Stomach smooth muscle (tissue), 2 donors: Measurements from ENCODE around the gene PICK1.

ENCODE experiments used
- H3K27ac ChIP-seq: one replicate; pipeline ENCODE4 v1.7.0; 2013; ENCODE audit warnings: mild to moderate bottlenecking, low read length, inconsistent platforms
- H3K27me3 ChIP-seq, 2 donors: one replicate each; pipeline ENCODE4 v1.7.0; 2013; ENCODE audit warnings: low read length in 2 of 2; ENCODE audit not compliant: insufficient read depth in 2 of 2, control insufficient read depth in 1 of 2
- H3K36me3 ChIP-seq, 2 donors: one replicate each; pipeline ENCODE4 v1.7.0; 2013; ENCODE audit warnings: low read length in 2 of 2; ENCODE audit not compliant: control insufficient read depth in 2 of 2, insufficient read depth in 2 of 2
- H3K4me1 ChIP-seq: one replicate; pipeline ENCODE4 v1.7.0; 2013; ENCODE audit warnings: low read length; ENCODE audit not compliant: control insufficient read depth, insufficient read depth
- H3K4me3 ChIP-seq, 2 donors: one replicate each; pipeline ENCODE4 v1.7.0; 2013; ENCODE audit warnings: low read length in 2 of 2
- H3K9ac ChIP-seq, 2 donors: one replicate each; pipeline ENCODE4 v1.7.0; 2013; ENCODE audit warnings: low read length in 2 of 2, mild to moderate bottlenecking in 1 of 2
- H3K9me3 ChIP-seq, 2 donors: one replicate each; pipeline ENCODE4 v1.7.0; 2013; ENCODE audit warnings: low read length in 2 of 2; ENCODE audit not compliant: control insufficient read depth in 2 of 2
- donor health status: healthy.
- donor health status: Pancreatic carcinoma.

Gene PICK1

GRCh38 chr22:38021206-38021605, 36.0 kb upstream of the PICK1 start:
- Histone ChIP-seq H3K4me3 (no peak overlapping the region), H3K27ac (no peak overlapping the region), H3K27me3 (no peaks in the 10 kb centered on the region), H3K9me3 (no peaks in the 10 kb centered on the region), H3K4me1 (peaks cover 21% of the 10 kb centered on the region), H3K9ac (no peak overlapping the region), H3K36me3 (no peaks in the 10 kb centered on the region)

GRCh38 chr22:38023045-38023444, 34.2 kb upstream of the PICK1 start:
- Histone ChIP-seq H3K9me3 (no peaks in the 10 kb centered on the region), H3K36me3 (no peaks in the 10 kb centered on the region), H3K4me1 (peaks cover 6% of the 10 kb centered on the region), H3K9ac (no peak overlapping the region), H3K27ac (no peak overlapping the region), H3K4me3 (no peak overlapping the region), H3K27me3 (no peaks in the 10 kb centered on the region)

GRCh38 chr22:38025514-38025913, 31.7 kb upstream of the PICK1 start:
- H3K27me3 ChIP-seq = no peaks in the 10 kb centered on the region
- no peak overlapping the region for H3K27ac ChIP-seq
- peaks cover 3% of the 10 kb centered on the region for H3K4me1 ChIP-seq

GRCh38 chr22:38026130-38027111, 30.8 kb upstream of the PICK1 start:
- Histone ChIP-seq H3K9me3 (no peaks in the 10 kb centered on the region), H3K9ac (no peak overlapping the region), H3K36me3 (no peaks in the 10 kb centered on the region), H3K4me1 (no peaks in the 10 kb centered on the region), H3K27me3 (no peaks in the 10 kb centered on the region), H3K27ac (no peak overlapping the region), H3K4me3 (no peak overlapping the region)

More at GRCh38 chr22:38025514-38025913, 31.7 kb upstream of the PICK1 start:
- H3K4me3 ChIP-seq = no peak overlapping the region
- no peaks in the 10 kb centered on the region for H3K9me3 ChIP-seq
- H3K9ac ChIP-seq = no peak overlapping the region
- no peaks in the 10 kb centered on the region for H3K36me3 ChIP-seq

- Histone ChIP-seq H3K4me1 (no peaks in the 10 kb centered on the region), H3K27ac (no peak overlapping the region), H3K9ac (no peak overlapping the region)
Observed at GRCh38 chr22:38027487-38027886, 29.7 kb upstream of the PICK1 start.

GRCh38 chr22:38028344-38029130, 28.7 kb upstream of the PICK1 start:
- Histone ChIP-seq H3K4me1 (peaks cover 2% of the 10 kb centered on the region), H3K36me3 (no peaks in the 10 kb centered on the region), H3K27ac (no peak overlapping the region), H3K27me3 (no peaks in the 10 kb centered on the region), H3K4me3 (no peak overlapping the region), H3K9ac (no peak overlapping the region), H3K9me3 (no peaks in the 10 kb centered on the region)

More at GRCh38 chr22:38027487-38027886, 29.7 kb upstream of the PICK1 start:
- Histone ChIP-seq H3K4me3 (no peak overlapping the region), H3K36me3 (no peaks in the 10 kb centered on the region), H3K27me3 (no peaks in the 10 kb centered on the region), H3K9me3 (no peaks in the 10 kb centered on the region)

GRCh38 chr22:38029370-38029769, 27.8 kb upstream of the PICK1 start:
- Histone ChIP-seq H3K4me1 (peaks cover 10% of the 10 kb centered on the region), H3K27me3 (no peaks in the 10 kb centered on the region), H3K4me3 (no peak overlapping the region), H3K27ac (no peak overlapping the region), H3K9me3 (no peaks in the 10 kb centered on the region), H3K9ac (no peak overlapping the region), H3K36me3 (no peaks in the 10 kb centered on the region)

GRCh38 chr22:38029901-38030300, 27.3 kb upstream of the PICK1 start:
- Histone ChIP-seq H3K36me3 (no peaks in the 10 kb centered on the region), H3K4me3 (no peak overlapping the region), H3K27me3 (no peaks in the 10 kb centered on the region), H3K4me1 (peaks cover 16% of the 10 kb centered on the region), H3K9me3 (no peaks in the 10 kb centered on the region), H3K27ac (no peak overlapping the region), H3K9ac (no peak overlapping the region)

- Histone ChIP-seq H3K27ac (no peak overlapping the region), H3K4me1 (peaks cover 19% of the 10 kb centered on the region)
Observed at GRCh38 chr22:38030311-38031133, 26.7 kb upstream of the PICK1 start.

GRCh38 chr22:38031491-38031890, 25.7 kb upstream of the PICK1 start:
- Histone ChIP-seq H3K36me3 (no peaks in the 10 kb centered on the region), H3K4me1 (peaks cover 19% of the 10 kb centered on the region), H3K9me3 (no peaks in the 10 kb centered on the region), H3K27ac (no peak overlapping the region), H3K27me3 (no peaks in the 10 kb centered on the region), H3K4me3 (no peak overlapping the region), H3K9ac (no peak overlapping the region)

More at GRCh38 chr22:38030311-38031133, 26.7 kb upstream of the PICK1 start:
- H3K9me3 ChIP-seq = no peaks in the 10 kb centered on the region
- no peak overlapping the region for H3K4me3 ChIP-seq
- H3K27me3 ChIP-seq = no peaks in the 10 kb centered on the region
- no peaks in the 10 kb centered on the region for H3K36me3 ChIP-seq
- no peak overlapping the region for H3K9ac ChIP-seq
